Small intestine (tissue), 7 donors: ENCODE data around the gene DLG2. TPM values are rescaled to one million over a fixed set of nuclear protein-coding genes. Genes with fewer than 3 reads are reported as not detected.
A peak's percentile ranks its signal among the peaks of the same experiment; 100 is the strongest.
"Not testable (repeated sequence)": the region's sequence is repeated elsewhere in the genome, so short reads cannot be mapped to it uniquely, and the experiment has no call there.

Experiments
- DNase-seq, 2 donors: peaks; one replicate each; pipeline versions ENCODE4 v3.0.0 to v3.0.0-alpha.2; 2013
- FAIRE-seq: peaks from 2 replicates; lab custom pipeline; 2012; peaks lifted over from hg19 to GRCh38; lab: Jason Lieb, UNC
- H3K27ac ChIP-seq, 3 donors: one replicate each; pipeline ENCODE4 v1.5.1; 2013; ENCODE audit warnings: low read length in 2 of 3, mild to moderate bottlenecking in 2 of 3, control low read depth in 1 of 3, inconsistent platforms in 1 of 3, low read depth in 1 of 3, moderate library complexity in 1 of 3
- H3K27me3 ChIP-seq, 3 donors: one replicate each; pipeline ENCODE4 v1.6.1; 2013; ENCODE audit warnings: low read length in 3 of 3, inconsistent platforms in 1 of 3; ENCODE audit not compliant: control insufficient read depth in 3 of 3, insufficient read depth in 3 of 3
- H3K36me3 ChIP-seq, 3 donors: one replicate each; pipeline ENCODE4 v1.6.1; 2013; ENCODE audit warnings: low read length in 3 of 3, inconsistent platforms in 1 of 3, low read depth in 1 of 3, mild to moderate bottlenecking in 1 of 3, moderate library complexity in 1 of 3; ENCODE audit not compliant: control insufficient read depth in 3 of 3, insufficient read depth in 2 of 3
- H3K4me1 ChIP-seq, 3 donors: one replicate each; pipeline ENCODE4 v1.6.1; 2013; ENCODE audit warnings: low read length in 2 of 3, inconsistent platforms in 1 of 3, low read depth in 1 of 3, mild to moderate bottlenecking in 1 of 3, moderate library complexity in 1 of 3; ENCODE audit not compliant: control insufficient read depth in 3 of 3, insufficient read depth in 2 of 3
- H3K4me3 ChIP-seq, 3 donors: one replicate each; pipeline ENCODE4 v1.5.1; 2013; ENCODE audit warnings: low read length in 3 of 3, control low read depth in 1 of 3, inconsistent platforms in 1 of 3, low read depth in 1 of 3, mild to moderate bottlenecking in 1 of 3, moderate library complexity in 1 of 3
- H3K9me3 ChIP-seq, 2 donors: one replicate each; pipeline ENCODE4 v1.6.1; 2013; ENCODE audit warnings: low read depth in 1 of 2, low read length in 1 of 2; ENCODE audit not compliant: control insufficient read depth in 2 of 2, insufficient read depth in 1 of 2
- WGBS, 3 donors: extraction: QIAGEN DNeasy Blood & Tissue Kit; methylation state at CpG; one replicate each; pipeline ENCODE4 v1.1.7; 2013; 5-methylcytosine and 5-hydroxymethylcytosine counted together
- polyA plus RNA-seq, 4 donors: library from polyadenylated mRNA; stranded (reverse) in 3 of 4; unstranded in 1 of 4; fragments of 200-250 nt in 3 of 4; fragments of 120-200 nt in 1 of 4; gene quantifications; one replicate each; pipeline versions ENCODE4 v1.2.1 to v1.2.3, GENCODE V29; 2013
- donor health status: healthy with polysubstance abuse.
- donor health status: control.
- donor health status: control.
- donor health status: Bipolar disorder and iron deficiency.
- donor health status: healthy.

Gene DLG2
- polyA plus RNA-seq, 4 donors = 0.22 to 1.6 (median 1.1) TPM

GRCh38 chr11:85664615-85665481 is 37.7 kb upstream of the DLG2 start, which contains the start of gene CREBZF:
Gene CREBZF (minus strand): TSS chr11:85665129. CDS start chr11:85664875, 254 bp downstream.
- Histone ChIP-seq H3K4me3 (peak within 1 kb of the TSS; percentile 80 to 99 (median 81)), H3K27ac (peak within 1 kb of the TSS; percentile 96 to 99 (median 99)), H3K9me3 (no peaks in the 10 kb centered on the region), H3K4me1 (peaks cover 0 to 5% (median 2%) of the 10 kb centered on the region in 3 donors), H3K27me3 (no peaks in the 10 kb centered on the region), H3K36me3 (no peaks in the 10 kb centered on the region)
- 0 to 1% (median 1%) methylated on average over 37 to 67 of the region's 67 CpGs for WGBS, 3 donors
- DNase-seq (peak; percentile 94 to 98), FAIRE-seq (no peak)

DNA sequence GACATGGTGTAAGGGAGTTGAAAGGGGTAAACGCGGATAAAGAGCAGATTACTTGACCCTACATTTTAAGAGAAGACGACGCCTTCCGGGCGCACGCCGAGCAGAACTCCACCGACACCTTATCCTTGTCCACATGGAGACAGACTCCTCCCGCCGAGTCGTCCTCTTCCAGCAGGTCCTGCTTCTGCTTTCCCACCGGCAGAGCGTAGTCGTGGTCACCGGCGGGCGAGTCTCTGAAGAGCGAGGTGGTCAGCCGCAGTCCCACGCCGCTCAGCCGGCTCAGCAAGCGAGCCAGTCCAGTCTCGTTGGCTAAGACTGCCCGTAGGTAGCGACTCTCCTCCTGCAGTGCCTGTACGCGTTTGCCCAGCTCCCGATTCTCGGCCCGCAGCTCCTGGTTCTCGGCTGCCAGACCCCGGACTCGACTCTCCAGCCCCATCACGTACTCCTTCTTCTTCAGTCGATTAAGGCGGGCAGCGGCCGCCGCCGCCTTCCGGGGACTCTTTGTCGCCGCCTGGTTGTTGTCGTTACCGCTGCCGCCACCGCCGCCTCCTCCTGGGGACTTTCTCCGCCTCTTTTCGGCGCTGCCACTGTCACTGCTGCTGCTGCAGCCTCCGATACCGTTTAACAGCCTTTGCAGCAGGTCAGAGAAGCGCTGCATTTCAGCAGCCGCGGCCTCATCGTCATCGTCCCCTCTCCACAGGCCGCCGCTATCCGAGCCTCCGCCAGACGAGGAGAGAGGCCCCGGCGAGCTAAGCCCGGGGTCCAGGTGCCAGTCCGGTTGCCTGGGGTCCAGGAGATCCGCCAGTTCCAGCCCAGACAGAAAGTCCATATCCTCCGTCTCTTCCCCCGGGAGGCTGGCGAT is 36.8 kb upstream of the DLG2 start:
- Histone ChIP-seq H3K9me3 (no peaks in the 10 kb centered on the region), H3K27me3 (no peaks in the 10 kb centered on the region), H3K4me1 (peaks cover 0 to 5% (median 2%) of the 10 kb centered on the region in 3 donors), H3K36me3 (no peaks in the 10 kb centered on the region), H3K4me3 (peak overlapping the region; percentile 80 to 99 (median 81)), H3K27ac (peak overlapping the region; percentile 96 to 99 (median 99))
- WGBS, 3 donors = 0 to 1% (median 0%) methylated on average over 62 to 73 of the region's 73 CpGs
- no peak for FAIRE-seq
- DNase-seq = peak; percentile 84 to 93

GRCh38 chr11:85663080-85663752 is 36.1 kb upstream of the DLG2 start:
- H3K27me3 ChIP-seq = no peaks in the 10 kb centered on the region
- H3K4me3 ChIP-seq = peak overlapping the region; percentile 80 to 99 (median 81)
- no peak for DNase-seq
- peak overlapping the region in 2 of 3 donors; percentile 99 for H3K27ac ChIP-seq
- peaks cover 0 to 5% (median 2%) of the 10 kb centered on the region in 3 donors for H3K4me1 ChIP-seq
- H3K9me3 ChIP-seq = no peaks in the 10 kb centered on the region
- 1 to 3% (median 2%) methylated on average over 10 of the region's 10 CpGs for whole genome bisulfite sequencing, 3 donors
- no peak for FAIRE-seq
- peaks cover 0 to 1% (median 0%) of the 10 kb centered on the region in 3 donors for H3K36me3 ChIP-seq

- Histone ChIP-seq H3K4me1 (peaks cover 0 to 5% (median 2%) of the 10 kb centered on the region in 3 donors), H3K27me3 (no peaks in the 10 kb centered on the region), H3K9me3 (no peaks in the 10 kb centered on the region), H3K4me3 (peak overlapping the region in 2 of 3 donors; percentile 37 to 99), H3K36me3 (peaks cover 0 to 1% (median 1%) of the 10 kb centered on the region in 3 donors), H3K27ac (no peak overlapping the region)
- 1 to 7% (median 2%) methylated on average over 4 of the region's 4 CpGs for WGBS, 3 donors
- FAIRE-seq (no peak), DNase-seq (no peak)
Observed at GRCh38 chr11:85661972-85662664, 35.0 kb upstream of the DLG2 start.

DNA sequence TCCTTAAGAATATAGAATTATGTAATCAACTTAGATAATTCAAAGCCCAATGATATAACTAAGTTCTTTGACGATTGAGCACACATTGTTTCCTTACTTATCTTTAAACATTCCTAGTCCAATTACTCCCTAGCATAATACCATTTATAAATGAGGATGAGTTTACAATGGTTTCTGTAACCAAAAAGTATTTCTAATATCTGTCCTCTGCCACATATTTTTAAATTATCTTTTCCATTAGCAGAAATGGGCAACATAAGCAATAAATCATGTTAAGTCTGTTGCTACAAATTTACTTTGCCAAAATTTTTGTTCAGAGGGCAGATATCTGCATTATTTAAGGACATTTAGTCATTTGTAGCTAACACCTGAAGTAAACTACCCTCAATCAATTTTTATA is 31.0 kb upstream of the DLG2 start:
- Histone ChIP-seq H3K9me3 (no peaks in the 10 kb centered on the region), H3K4me1 (peaks cover 0 to 2% (median 2%) of the 10 kb centered on the region in 3 donors), H3K4me3 (no peak overlapping the region), H3K36me3 (peaks cover 1 to 4% (median 3%) of the 10 kb centered on the region in 3 donors), H3K27me3 (no peaks in the 10 kb centered on the region), H3K27ac (no peak overlapping the region)
- 17 to 45% (median 33%) methylated on average over 1 of the region's 1 CpG for WGBS, 3 donors
- no peak for FAIRE-seq
- no peak for DNase-seq

GRCh38 chr11:85656777-85657176 is 29.6 kb upstream of the DLG2 start:
- FAIRE-seq (no peak), DNase-seq (no peak)
- Histone ChIP-seq H3K4me1 (peaks cover 0 to 2% (median 0%) of the 10 kb centered on the region in 3 donors), H3K9me3 (no peaks in the 10 kb centered on the region), H3K27ac (no peak overlapping the region), H3K27me3 (no peaks in the 10 kb centered on the region), H3K36me3 (peaks cover 1 to 6% (median 3%) of the 10 kb centered on the region in 3 donors), H3K4me3 (no peak overlapping the region)
- 71 to 91% (median 79%) methylated on average over 1 of the region's 1 CpG for WGBS, 3 donors

GRCh38 chr11:85654343-85654742 is 27.2 kb upstream of the DLG2 start:
- not testable (repeated sequence) for DNase-seq, H3K9me3 ChIP-seq, H3K4me1 ChIP-seq, H3K27ac ChIP-seq, FAIRE-seq, H3K36me3 ChIP-seq, H3K4me3 ChIP-seq, H3K27me3 ChIP-seq
- WGBS, 3 donors = 95 to 99% (median 97%) methylated on average over 3 to 4 of the region's 4 CpGs
